Liver (tissue), 9 donors: ENCODE data around the gene VASN. TPM values are rescaled to one million over a fixed set of nuclear protein-coding genes. Genes with fewer than 3 reads are reported as not detected.

Source experiments
- DNase-seq: peaks from one replicate; pipeline ENCODE4 v3.0.0-alpha.2; 2017; ENCODE audit warnings: low spot score
- H3K27ac ChIP-seq, 2 donors: one replicate each; pipeline ENCODE4 v1.7.0; 2013; ENCODE audit warnings: inconsistent platforms in 2 of 2, low read length in 2 of 2, control low read depth in 1 of 2, low read depth in 1 of 2, mild to moderate bottlenecking in 1 of 2
- H3K27me3 ChIP-seq, 4 donors: one replicate each; pipeline versions ENCODE4 v1.6.1 to v1.7.0; 2013; ENCODE audit warnings: low read length in 3 of 4, inconsistent platforms in 1 of 4, mild to moderate bottlenecking in 1 of 4, moderate library complexity in 1 of 4; ENCODE audit not compliant: control insufficient read depth in 4 of 4, insufficient read depth in 4 of 4
- H3K36me3 ChIP-seq, 4 donors: one replicate each; pipeline versions ENCODE4 v1.6.1 to v1.7.0; 2013; ENCODE audit warnings: low read length in 3 of 4, mild to moderate bottlenecking in 3 of 4, low read depth in 1 of 4, moderate library complexity in 1 of 4; ENCODE audit not compliant: control insufficient read depth in 4 of 4, insufficient read depth in 3 of 4
- H3K4me1 ChIP-seq, 4 donors: one replicate each; pipeline versions ENCODE4 v1.6.1 to v1.7.0; 2013; ENCODE audit warnings: low read length in 3 of 4, mild to moderate bottlenecking in 3 of 4, moderate library complexity in 1 of 4; ENCODE audit not compliant: control insufficient read depth in 4 of 4, insufficient read depth in 4 of 4
- H3K4me3 ChIP-seq, 3 donors: one replicate each; pipeline versions ENCODE4 v1.6.1 to v1.7.0; 2013; ENCODE audit warnings: low read length in 3 of 3, control low read depth in 1 of 3, low read depth in 1 of 3, mild to moderate bottlenecking in 1 of 3
- H3K9ac ChIP-seq, 2 donors: one replicate each; pipeline ENCODE4 v1.7.0; 2013; ENCODE audit warnings: low read length in 2 of 2, mild to moderate bottlenecking in 2 of 2, moderate library complexity in 2 of 2, control low read depth in 1 of 2, low read depth in 1 of 2
- H3K9me3 ChIP-seq, 4 donors: one replicate each; pipeline versions ENCODE4 v1.6.1 to v1.7.0; 2013; ENCODE audit warnings: low read length in 3 of 4; ENCODE audit not compliant: control insufficient read depth in 4 of 4
- EGR1 ChIP-seq, 2 donors: IDR thresholded peaks; 2 replicates each; pipeline ENCODE4 v1.6.1; 2016 to 2018; ENCODE audit warnings: antibody characterized with exemption in 2 of 2, low read depth in 2 of 2
- FOXA2 ChIP-seq: IDR thresholded peaks from 2 replicates; pipeline ENCODE4 v1.6.1; 2016; ENCODE audit warnings: antibody characterized with exemption
- GABPA ChIP-seq, 2 donors: IDR thresholded peaks in 1 of 2; conservative IDR thresholded peaks in 1 of 2; 2 replicates each; pipeline ENCODE4 v1.6.1; 2016; ENCODE audit warnings: antibody characterized with exemption in 2 of 2, mild to moderate bottlenecking in 1 of 2, moderate library complexity in 1 of 2
- HNF4A ChIP-seq, 2 donors: conservative IDR thresholded peaks; 2 replicates each; pipeline ENCODE4 v1.6.1; 2016; ENCODE audit warnings: antibody characterized with exemption in 2 of 2, mild to moderate bottlenecking in 2 of 2
- HNF4G ChIP-seq: IDR thresholded peaks from 2 replicates; pipeline ENCODE4 v1.6.1; 2016; ENCODE audit warnings: antibody characterized with exemption
- JUND ChIP-seq, 2 donors: IDR thresholded peaks; 2 replicates each; pipeline ENCODE4 v1.6.1; 2016; ENCODE audit warnings: antibody characterized with exemption in 2 of 2
- NR2F2 ChIP-seq: IDR thresholded peaks from 2 replicates; pipeline ENCODE4 v1.6.1; 2016; ENCODE audit warnings: antibody characterized with exemption
- RAD21 ChIP-seq, 2 donors: IDR thresholded peaks; 2 replicates each; pipeline ENCODE4 v1.6.1; 2016; ENCODE audit warnings: antibody characterized with exemption in 2 of 2, mild to moderate bottlenecking in 2 of 2
- SP1 ChIP-seq: IDR thresholded peaks from 2 replicates; pipeline ENCODE4 v1.6.1; 2018; ENCODE audit warnings: antibody characterized with exemption, mild to moderate bottlenecking
- TAF1 ChIP-seq: conservative IDR thresholded peaks from 2 replicates; pipeline ENCODE4 v1.6.1; 2016; ENCODE audit warnings: antibody characterized with exemption, mild to moderate bottlenecking
- YY1 ChIP-seq: IDR thresholded peaks from 2 replicates; pipeline ENCODE4 v1.6.1; 2016; ENCODE audit warnings: antibody characterized with exemption, mild to moderate bottlenecking
- WGBS: extraction: QIAGEN DNeasy Blood & Tissue Kit; methylation state at CpG from one replicate; pipeline ENCODE4 v1.1.7; 2013; 5-methylcytosine and 5-hydroxymethylcytosine counted together
- polyA plus RNA-seq, 2 donors: library from polyadenylated mRNA; stranded (reverse) in 1 of 2; unstranded in 1 of 2; fragments of 200-250 nt in 1 of 2; fragments of >200 nt in 1 of 2; fragmentation: Nextera tagmentation in 1 of 2; extraction: Ambion mirVana in 1 of 2; gene quantifications; one replicate each; pipeline versions ENCODE4 v1.2.1 to v1.2.3, GENCODE V29; 2013 to 2015
- total RNA-seq, 2 donors: library from RNA; depleted of rRNA; stranded (reverse); fragments of >200 nt; gene quantifications; one replicate each; pipeline ENCODE4 v1.2.3, GENCODE V29; 2014
- TF ChIP-seq, protein P1 (sequence below): IDR thresholded peaks from 2 replicates; pipeline ENCODE4 v1.6.1; 2016; ENCODE audit warnings: antibody characterized with exemption
- TF ChIP-seq, protein P2 (sequence below): IDR thresholded peaks from 2 replicates; pipeline ENCODE4 v1.6.1; 2016; ENCODE audit warnings: antibody characterized with exemption
- TF ChIP-seq, protein P3 (sequence below): IDR thresholded peaks from 2 replicates; pipeline ENCODE4 v1.6.1; 2016; ENCODE audit warnings: antibody characterized with exemption, mild to moderate bottlenecking
- TF ChIP-seq, protein P4 (sequence below): fragments of 150-350 bp; IDR thresholded peaks from 2 replicates; pipeline ENCODE4 v1.5.1; 2017; ENCODE audit warnings: improper control_type of control experiment, low read depth, low read length; ENCODE audit not compliant: missing input control
- TF ChIP-seq, protein P5 (sequence below): IDR thresholded peaks from 2 replicates; pipeline ENCODE4 v1.6.1; 2016; ENCODE audit warnings: antibody characterized with exemption
- donor health status: healthy.
- donor health status: healthy.
- donor health status: healthy.
- donor health status: healthy.
- donor health status: healthy.

The VASN gene
- total and polyA plus RNA-seq, 4 donors = 6.2 to 26.9 (median 21.2) TPM

DNA sequence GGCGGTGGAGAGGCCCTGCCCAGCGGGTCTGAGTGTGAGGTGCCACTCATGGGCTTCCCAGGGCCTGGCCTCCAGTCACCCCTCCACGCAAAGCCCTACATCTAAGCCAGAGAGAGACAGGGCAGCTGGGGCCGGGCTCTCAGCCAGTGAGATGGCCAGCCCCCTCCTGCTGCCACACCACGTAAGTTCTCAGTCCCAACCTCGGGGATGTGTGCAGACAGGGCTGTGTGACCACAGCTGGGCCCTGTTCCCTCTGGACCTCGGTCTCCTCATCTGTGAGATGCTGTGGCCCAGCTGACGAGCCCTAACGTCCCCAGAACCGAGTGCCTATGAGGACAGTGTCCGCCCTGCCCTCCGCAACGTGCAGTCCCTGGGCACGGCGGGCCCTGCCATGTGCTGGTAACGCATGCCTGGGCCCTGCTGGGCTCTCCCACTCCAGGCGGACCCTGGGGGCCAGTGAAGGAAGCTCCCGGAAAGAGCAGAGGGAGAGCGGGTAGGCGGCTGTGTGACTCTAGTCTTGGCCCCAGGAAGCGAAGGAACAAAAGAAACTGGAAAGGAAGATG, 11.2 kb downstream of the VASN start:
- Histone ChIP-seq H3K9ac (no peak overlapping the region), H3K4me3 (no peak overlapping the region), H3K27ac (no peak overlapping the region), H3K4me1 (peaks cover 0 to 27% (median 16%) of the 10 kb centered on the region in 4 donors), H3K9me3 (no peaks in the 10 kb centered on the region), H3K36me3 (peaks cover 0 to 17% (median 7%) of the 10 kb centered on the region in 4 donors), H3K27me3 (no peaks in the 10 kb centered on the region)
- TF ChIP-seq SP1 = no peak
- TF ChIP-seq JUND (IDR thresholded peaks at IDR 0.05) = no peak
- TF ChIP-seq, protein P1, sequence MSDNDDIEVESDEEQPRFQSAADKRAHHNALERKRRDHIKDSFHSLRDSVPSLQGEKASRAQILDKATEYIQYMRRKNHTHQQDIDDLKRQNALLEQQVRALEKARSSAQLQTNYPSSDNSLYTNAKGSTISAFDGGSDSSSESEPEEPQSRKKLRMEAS = no peak
- TF ChIP-seq, protein P2, sequence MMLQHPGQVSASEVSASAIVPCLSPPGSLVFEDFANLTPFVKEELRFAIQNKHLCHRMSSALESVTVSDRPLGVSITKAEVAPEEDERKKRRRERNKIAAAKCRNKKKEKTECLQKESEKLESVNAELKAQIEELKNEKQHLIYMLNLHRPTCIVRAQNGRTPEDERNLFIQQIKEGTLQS = no peak
- TF ChIP-seq HNF4G = no peak
- no peak for TF ChIP-seq HNF4A (conservative IDR thresholded peaks at IDR 0.05)
- TF ChIP-seq, protein P3, sequence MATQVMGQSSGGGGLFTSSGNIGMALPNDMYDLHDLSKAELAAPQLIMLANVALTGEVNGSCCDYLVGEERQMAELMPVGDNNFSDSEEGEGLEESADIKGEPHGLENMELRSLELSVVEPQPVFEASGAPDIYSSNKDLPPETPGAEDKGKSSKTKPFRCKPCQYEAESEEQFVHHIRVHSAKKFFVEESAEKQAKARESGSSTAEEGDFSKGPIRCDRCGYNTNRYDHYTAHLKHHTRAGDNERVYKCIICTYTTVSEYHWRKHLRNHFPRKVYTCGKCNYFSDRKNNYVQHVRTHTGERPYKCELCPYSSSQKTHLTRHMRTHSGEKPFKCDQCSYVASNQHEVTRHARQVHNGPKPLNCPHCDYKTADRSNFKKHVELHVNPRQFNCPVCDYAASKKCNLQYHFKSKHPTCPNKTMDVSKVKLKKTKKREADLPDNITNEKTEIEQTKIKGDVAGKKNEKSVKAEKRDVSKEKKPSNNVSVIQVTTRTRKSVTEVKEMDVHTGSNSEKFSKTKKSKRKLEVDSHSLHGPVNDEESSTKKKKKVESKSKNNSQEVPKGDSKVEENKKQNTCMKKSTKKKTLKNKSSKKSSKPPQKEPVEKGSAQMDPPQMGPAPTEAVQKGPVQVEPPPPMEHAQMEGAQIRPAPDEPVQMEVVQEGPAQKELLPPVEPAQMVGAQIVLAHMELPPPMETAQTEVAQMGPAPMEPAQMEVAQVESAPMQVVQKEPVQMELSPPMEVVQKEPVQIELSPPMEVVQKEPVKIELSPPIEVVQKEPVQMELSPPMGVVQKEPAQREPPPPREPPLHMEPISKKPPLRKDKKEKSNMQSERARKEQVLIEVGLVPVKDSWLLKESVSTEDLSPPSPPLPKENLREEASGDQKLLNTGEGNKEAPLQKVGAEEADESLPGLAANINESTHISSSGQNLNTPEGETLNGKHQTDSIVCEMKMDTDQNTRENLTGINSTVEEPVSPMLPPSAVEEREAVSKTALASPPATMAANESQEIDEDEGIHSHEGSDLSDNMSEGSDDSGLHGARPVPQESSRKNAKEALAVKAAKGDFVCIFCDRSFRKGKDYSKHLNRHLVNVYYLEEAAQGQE = no peak
- TF ChIP-seq, protein P4, sequence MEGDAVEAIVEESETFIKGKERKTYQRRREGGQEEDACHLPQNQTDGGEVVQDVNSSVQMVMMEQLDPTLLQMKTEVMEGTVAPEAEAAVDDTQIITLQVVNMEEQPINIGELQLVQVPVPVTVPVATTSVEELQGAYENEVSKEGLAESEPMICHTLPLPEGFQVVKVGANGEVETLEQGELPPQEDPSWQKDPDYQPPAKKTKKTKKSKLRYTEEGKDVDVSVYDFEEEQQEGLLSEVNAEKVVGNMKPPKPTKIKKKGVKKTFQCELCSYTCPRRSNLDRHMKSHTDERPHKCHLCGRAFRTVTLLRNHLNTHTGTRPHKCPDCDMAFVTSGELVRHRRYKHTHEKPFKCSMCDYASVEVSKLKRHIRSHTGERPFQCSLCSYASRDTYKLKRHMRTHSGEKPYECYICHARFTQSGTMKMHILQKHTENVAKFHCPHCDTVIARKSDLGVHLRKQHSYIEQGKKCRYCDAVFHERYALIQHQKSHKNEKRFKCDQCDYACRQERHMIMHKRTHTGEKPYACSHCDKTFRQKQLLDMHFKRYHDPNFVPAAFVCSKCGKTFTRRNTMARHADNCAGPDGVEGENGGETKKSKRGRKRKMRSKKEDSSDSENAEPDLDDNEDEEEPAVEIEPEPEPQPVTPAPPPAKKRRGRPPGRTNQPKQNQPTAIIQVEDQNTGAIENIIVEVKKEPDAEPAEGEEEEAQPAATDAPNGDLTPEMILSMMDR = no peak
- TF ChIP-seq EGR1 (IDR thresholded peaks at IDR 0.05; ENCODE audit: low read depth in 2 of 2) = no peak
- WGBS = 88% methylated on average over 21 of the region's 21 CpGs
- no peak for DNase-seq

DNA sequence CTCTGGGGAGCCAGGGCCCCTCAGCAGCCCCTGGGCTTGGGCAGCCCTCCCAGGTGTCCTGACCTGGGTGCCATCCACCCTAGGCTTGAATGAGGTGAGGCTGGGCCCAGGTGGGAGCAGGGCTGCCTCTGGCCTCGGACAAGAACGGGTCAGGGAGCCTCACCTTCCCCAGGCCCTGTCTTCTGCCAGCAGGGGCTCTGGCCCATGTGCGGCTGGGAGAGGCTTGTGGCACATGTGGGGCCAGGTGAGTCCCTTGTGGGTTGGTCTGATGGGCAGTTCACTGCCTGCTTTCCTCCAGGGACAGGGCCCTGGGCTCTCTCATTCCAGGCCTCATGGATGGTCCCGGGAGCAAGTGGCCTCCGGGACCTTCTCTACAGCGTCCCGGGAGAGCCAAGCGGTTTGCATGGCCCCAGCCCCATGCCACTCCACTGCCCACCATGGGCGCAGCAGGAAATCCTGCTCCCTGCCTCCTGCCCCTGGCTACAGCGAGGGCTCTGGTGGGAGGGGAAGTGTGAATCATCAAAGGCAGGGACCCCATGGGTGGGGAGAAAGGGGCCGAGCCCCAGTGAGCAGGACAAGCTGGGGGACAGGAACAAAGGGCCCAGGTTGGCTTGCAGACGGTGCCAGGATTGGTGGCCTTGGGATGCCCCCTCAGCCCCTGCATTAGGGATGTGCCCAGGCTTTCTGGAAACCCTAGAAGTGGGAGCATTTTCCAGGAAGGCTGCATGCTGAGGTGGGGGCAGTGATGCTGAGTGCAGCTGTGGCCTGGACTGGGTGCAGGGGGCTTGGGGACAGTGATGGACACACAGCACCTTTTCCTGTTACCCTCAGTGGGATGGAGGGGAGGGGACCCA, 12.2 kb downstream of the VASN start:
- WGBS = 92% methylated on average over 12 of the region's 12 CpGs
- Histone ChIP-seq H3K36me3 (peaks cover 0 to 17% (median 7%) of the 10 kb centered on the region in 4 donors), H3K27me3 (no peaks in the 10 kb centered on the region), H3K9ac (no peak overlapping the region), H3K4me3 (no peak overlapping the region), H3K27ac (no peak overlapping the region), H3K4me1 (peaks cover 0 to 18% (median 8%) of the 10 kb centered on the region in 4 donors), H3K9me3 (no peaks in the 10 kb centered on the region)
- DNase-seq = no peak
- TF ChIP-seq HNF4A (conservative IDR thresholded peaks at IDR 0.05) (no peak), EGR1 (IDR thresholded peaks at IDR 0.05; ENCODE audit: low read depth in 2 of 2) (no peak), FOXA2 (no peak), HNF4G (no peak), RAD21 (IDR thresholded peaks at IDR 0.05) (no peak), NR2F2 (no peak), TAF1 (no peak), GABPA (IDR thresholded peaks at IDR 0.05 in 1 of 2, conservative IDR thresholded peaks at IDR 0.05 in 1 of 2) (no peak), YY1 (no peak)
- TF ChIP-seq, protein P5, sequence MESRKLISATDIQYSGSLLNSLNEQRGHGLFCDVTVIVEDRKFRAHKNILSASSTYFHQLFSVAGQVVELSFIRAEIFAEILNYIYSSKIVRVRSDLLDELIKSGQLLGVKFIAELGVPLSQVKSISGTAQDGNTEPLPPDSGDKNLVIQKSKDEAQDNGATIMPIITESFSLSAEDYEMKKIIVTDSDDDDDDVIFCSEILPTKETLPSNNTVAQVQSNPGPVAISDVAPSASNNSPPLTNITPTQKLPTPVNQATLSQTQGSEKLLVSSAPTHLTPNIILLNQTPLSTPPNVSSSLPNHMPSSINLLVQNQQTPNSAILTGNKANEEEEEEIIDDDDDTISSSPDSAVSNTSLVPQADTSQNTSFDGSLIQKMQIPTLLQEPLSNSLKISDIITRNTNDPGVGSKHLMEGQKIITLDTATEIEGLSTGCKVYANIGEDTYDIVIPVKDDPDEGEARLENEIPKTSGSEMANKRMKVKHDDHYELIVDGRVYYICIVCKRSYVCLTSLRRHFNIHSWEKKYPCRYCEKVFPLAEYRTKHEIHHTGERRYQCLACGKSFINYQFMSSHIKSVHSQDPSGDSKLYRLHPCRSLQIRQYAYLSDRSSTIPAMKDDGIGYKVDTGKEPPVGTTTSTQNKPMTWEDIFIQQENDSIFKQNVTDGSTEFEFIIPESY = no peak
- TF ChIP-seq, protein P2 = no peak
- TF ChIP-seq, protein P1 = no peak
